NCI-H1092 (cell line): ENCODE results near the gene RUVBL2.

Source experiments
- DNase-seq: peaks from one replicate; lab custom pipeline; 2025; lab: John Stamatoyannopoulos, UW

Gene RUVBL2

GRCh38 chr19:48993175-48994034 lies at the start of gene RUVBL2, which contains the start of gene GYS1:
Gene RUVBL2, plus strand, starts transcription at chr19:48993887. Its CDS starts 25 bp downstream, at chr19:48993912.
Gene GYS1, minus strand, starts transcription at chr19:48993309. Its CDS starts 197 bp downstream, at chr19:48993112.
- DNase-seq, result peak; percentile 96

DNA sequence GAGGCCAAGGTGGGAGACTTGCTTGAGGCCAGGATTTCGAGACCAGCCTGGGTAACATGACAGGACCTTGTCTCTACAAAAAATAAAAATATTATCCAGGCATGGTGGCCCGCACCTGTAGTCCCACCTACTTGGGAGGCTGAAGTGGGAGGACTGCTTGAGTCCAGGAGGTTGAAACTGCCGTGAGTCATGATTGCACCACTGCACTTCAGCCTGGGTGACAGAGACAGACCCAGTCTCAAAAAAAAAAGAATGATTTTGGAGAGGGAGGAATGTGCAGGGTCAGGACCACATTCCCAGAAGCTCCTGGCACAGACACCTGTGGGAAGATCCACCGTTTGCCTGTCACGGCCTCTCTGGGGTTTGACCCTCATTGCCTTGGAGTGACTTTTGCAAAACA lies 48.3 kb upstream of the RUVBL2 start:
- DNase-seq, result no peak

GRCh38 chr19:48945817-48946216 lies 47.9 kb upstream of the RUVBL2 start:
- DNase-seq, result no peak

- no peak for DNase-seq
Observed at GRCh38 chr19:48946463-48947257, 47.0 kb upstream of the RUVBL2 start.

DNA sequence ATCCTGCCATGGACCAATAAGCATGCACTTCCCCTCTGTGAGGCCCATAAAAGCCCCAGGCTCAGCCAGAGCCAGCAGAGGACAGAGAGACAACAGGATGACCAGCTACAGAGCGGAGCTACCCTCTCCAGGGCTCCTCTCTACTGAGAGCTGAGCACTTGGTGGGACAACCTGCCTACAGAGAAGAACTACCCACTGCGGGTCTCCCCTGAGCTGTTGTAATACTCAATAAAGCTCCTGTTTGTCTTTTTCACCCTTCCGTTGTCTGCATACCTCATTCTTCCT lies 46.5 kb upstream of the RUVBL2 start:
- DNase-seq, result no peak

- DNase-seq, result no peak
Observed at GRCh38 chr19:48950159-48950558, 43.5 kb upstream of the RUVBL2 start.

DNA sequence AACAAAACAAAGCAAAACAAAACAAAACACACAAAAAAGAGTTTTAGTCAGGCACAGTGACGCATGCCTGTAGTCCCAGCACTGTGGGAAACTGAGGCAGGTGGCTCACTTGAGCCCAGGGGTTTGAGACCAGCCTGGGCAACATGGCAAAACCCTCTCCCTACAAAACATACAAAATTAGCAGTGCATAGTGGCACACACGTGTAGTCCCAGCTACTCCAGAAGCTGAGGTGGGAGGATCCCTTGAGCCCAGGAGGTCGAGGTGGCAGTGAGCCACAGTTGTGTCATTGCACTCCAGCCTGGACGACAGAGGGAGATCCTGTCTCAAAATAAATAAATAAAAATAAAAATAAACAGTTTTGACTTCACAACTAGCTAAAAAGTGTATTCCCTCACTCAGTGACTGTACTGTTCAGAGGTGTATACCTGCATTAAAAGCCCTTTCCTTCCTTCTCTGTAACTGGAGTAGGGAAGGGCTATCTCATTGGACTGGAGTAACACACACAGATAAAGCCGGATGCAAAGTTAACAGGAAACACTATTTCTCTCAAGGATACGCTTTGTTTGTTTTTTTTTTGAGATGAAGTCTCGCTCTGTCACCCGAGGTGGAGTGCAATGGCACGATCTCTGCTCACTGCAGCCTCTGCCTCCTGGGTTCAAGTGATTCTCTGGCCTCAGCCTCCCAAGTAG lies 42.7 kb upstream of the RUVBL2 start:
- no peak for DNase-seq

- no peak for DNase-seq
Observed at GRCh38 chr19:48953141-48953540, 40.5 kb upstream of the RUVBL2 start.

GRCh38 chr19:48953990-48954594 lies 39.6 kb upstream of the RUVBL2 start:
- DNase-seq, result no peak

GRCh38 chr19:48954595-48955307 lies 38.9 kb upstream of the RUVBL2 start, which contains the start of gene BAX:
Gene BAX, plus strand, starts transcription at chr19:48954875. Its CDS starts 54 bp downstream, at chr19:48954929.
- peak; percentile 91 for DNase-seq

DNA sequence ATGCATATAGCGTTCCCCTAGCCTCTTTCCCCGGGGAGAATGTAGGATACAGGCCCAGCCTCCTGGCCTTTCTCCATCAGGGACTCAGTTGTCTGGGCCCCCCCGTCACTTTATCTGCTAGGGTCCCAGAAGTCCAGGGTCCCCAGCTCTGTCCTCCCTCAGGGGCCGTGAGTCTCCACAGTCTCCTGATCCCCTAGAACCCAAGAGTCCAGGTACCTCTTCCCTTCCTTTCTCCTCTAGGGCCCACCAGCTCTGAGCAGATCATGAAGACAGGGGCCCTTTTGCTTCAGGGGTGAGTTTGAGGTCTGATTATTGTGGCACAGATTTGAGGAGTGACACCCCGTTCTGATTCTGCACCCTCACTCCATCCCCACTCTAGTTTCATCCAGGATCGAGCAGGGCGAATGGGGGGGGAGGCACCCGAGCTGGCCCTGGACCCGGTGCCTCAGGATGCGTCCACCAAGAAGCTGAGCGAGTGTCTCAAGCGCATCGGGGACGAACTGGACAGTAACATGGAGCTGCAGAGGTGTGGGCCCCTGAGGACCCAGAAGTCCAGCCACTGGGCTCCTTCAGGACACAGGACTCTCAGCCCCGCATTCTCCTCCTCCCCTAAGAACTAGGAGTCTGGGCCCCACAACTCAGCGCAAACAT lies 38.3 kb upstream of the RUVBL2 start:
- DNase-seq, result no peak

- DNase-seq, result no peak
Observed at GRCh38 chr19:48958006-48958405, 35.7 kb upstream of the RUVBL2 start.

DNA sequence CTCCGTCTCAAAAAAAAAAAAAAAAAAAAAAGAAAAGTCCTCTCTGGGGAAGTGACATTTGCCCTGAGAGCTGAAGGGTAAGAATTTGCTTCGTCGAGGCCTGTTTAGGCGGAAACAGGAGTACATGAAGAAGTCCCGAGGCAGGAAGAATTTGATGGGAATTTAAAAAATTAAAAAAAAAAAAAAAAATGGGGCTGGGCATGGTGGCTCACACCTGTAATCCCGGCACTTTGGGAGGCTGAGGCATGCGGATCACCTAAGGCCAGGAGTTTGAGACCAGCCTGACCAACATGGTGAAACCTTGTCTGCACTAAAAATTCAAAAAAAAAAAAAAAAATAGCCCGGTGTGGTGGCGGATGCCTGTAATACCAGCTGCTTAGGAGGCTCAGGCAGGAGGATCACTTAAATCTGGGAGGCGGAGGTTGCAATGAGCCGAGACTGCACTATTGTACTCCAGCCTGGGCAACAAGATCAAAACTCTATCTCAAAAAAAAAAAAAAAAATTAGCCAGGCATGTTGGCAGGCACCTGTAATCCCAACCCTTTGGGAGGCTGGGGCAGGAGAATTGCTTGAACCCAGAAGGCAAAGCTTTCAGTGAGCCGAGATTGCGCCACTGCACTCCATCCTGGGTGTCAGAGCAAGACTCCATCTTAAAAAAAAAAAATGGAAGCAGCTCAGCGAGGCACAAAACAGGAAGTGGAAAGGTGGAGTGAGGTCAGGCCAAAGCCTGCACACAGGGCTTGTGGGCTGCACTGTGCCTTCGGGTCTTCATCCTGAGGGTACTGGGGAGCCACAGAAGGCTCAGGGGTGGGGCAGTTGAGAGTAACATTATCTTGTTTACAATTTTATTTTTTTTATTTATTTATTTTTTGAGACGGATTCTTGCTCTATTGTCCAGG lies 34.1 kb upstream of the RUVBL2 start:
- no peak for DNase-seq

- DNase-seq, result no peak
Observed at GRCh38 chr19:48961051-48961649, 32.5 kb upstream of the RUVBL2 start.

GRCh38 chr19:48961673-48962028 lies 32.0 kb upstream of the RUVBL2 start:
- no peak for DNase-seq

GRCh38 chr19:48962029-48962848 lies 31.4 kb upstream of the RUVBL2 start:
- DNase-seq, result no peak

DNA sequence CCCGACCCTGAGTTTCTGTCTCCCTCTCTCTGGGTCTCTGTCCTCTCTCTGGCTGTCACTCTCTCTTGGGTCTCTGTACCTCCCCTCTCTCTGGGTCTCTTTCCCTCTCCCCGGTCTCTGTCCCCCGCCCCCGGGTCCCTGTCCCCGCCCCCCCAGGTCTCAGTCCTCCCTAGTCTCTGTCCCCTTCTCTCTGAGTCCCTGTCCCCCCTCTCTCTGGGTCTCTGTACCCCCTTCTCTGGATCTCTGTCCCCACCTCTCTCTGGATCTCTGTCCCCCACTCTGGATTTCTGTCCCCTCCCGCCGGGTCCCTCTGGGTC lies 30.9 kb upstream of the RUVBL2 start:
- no peak for DNase-seq

DNA sequence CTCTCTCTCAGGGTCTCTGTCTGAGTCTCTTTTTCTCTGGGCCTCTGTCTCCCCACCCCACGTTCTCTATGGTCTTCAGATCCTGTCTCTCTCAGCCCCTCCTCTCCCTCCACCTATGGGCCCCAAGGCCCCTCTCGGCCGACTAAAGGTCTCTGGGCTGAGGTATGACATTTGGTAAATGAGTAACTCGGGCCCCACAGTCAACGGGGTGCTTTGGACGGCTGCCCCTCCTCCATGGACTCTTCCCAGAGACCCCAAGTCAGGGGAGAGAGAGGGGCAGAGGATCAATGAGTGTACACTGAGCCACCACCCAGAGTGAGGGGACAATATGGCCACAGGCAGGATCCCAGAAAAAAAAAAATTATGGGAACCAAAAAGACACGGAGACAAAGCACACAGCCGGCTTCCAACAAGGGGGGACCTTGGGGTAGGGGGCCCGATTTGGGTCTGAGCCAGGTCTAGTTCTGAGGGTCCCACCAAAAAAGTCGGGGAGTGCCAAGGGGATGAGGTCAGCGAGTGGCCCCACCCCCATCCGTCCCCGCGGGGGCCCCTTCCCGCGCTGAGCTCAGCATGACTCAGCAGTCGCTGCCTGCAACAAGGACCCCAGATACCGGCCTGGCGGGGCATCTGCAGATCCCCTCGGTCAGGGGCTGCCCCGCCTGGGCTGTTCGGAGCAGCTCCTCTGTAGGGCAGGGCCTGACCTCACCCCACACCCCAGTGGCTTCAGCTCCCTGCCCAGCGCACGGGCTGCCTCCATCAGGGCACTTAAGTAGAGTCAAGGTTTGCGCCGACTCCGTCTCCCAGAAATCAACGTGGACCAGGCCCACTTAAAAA lies 30.1 kb upstream of the RUVBL2 start:
- no peak for DNase-seq
